H9 (cell line): ENCODE measurements around the gene TACC2. TPM values are rescaled to one million over a fixed set of nuclear protein-coding genes. Genes with fewer than 3 reads are reported as not detected.

Experiments used
- DNase-seq: peaks from one replicate; pipeline ENCODE4 v3.0.0-alpha.2; 2017
- H2AFZ ChIP-seq: one replicate; pipeline ENCODE4 v1.6.1; 2013; ENCODE audit warnings: mild to moderate bottlenecking, low read length, control low read depth, moderate library complexity
- H2AK5ac ChIP-seq: 2 replicates; pipeline ENCODE4 v1.6.1; 2013; ENCODE audit warnings: low read length, control low read depth, mixed read lengths; ENCODE audit not compliant: insufficient read length
- H2BK120ac ChIP-seq: one replicate; pipeline ENCODE4 v1.6.1; 2013; ENCODE audit warnings: low read depth, mild to moderate bottlenecking, low read length, control low read depth, inconsistent platforms; ENCODE audit not compliant: poor library complexity, severe bottlenecking
- H2BK12ac ChIP-seq: 2 replicates; pipeline ENCODE4 v1.6.1; 2013; ENCODE audit warnings: low read length, control low read depth, mixed read lengths, low read depth; ENCODE audit not compliant: insufficient read length
- H2BK15ac ChIP-seq: 2 replicates; pipeline ENCODE4 v1.6.1; 2013; ENCODE audit warnings: low read depth, low read length, control low read depth
- H2BK20ac ChIP-seq: one replicate; pipeline ENCODE4 v1.6.1; 2013; ENCODE audit warnings: low read depth, mild to moderate bottlenecking, low read length, control low read depth, inconsistent platforms; ENCODE audit not compliant: poor library complexity, severe bottlenecking
- H2BK5ac ChIP-seq: 2 replicates; pipeline ENCODE4 v1.6.1; 2013; ENCODE audit warnings: low read length, control low read depth, mixed read lengths; ENCODE audit not compliant: insufficient read length
- H3K14ac ChIP-seq: 2 replicates; pipeline ENCODE4 v1.6.1; 2013; ENCODE audit warnings: low read length, control low read depth; ENCODE audit not compliant: insufficient read depth
- H3K18ac ChIP-seq: 2 replicates; pipeline ENCODE4 v1.6.1; 2013; ENCODE audit warnings: low read depth, mild to moderate bottlenecking, mixed read lengths, low read length, control low read depth; ENCODE audit not compliant: insufficient read length
- H3K23ac ChIP-seq: 2 replicates; pipeline ENCODE4 v1.6.1; 2013; ENCODE audit warnings: low read length, control low read depth, mixed read lengths, low read depth; ENCODE audit not compliant: insufficient read length
- H3K23me2 ChIP-seq: 2 replicates; pipeline ENCODE4 v1.6.1; 2013; ENCODE audit warnings: low read depth, mild to moderate bottlenecking, mixed read lengths, low read length, control low read depth; ENCODE audit not compliant: insufficient read length, poor library complexity, severe bottlenecking
- H3K27ac ChIP-seq: 2 replicates; pipeline ENCODE4 v1.5.1; 2013; ENCODE audit warnings: low read length, control low read depth, mixed read lengths, low read depth; ENCODE audit not compliant: insufficient read length
- H3K27me3 ChIP-seq: 2 replicates; pipeline ENCODE4 v1.6.1; 2013; ENCODE audit warnings: low read length, control low read depth, inconsistent platforms; ENCODE audit not compliant: insufficient read depth
- H3K4ac ChIP-seq: 2 replicates; pipeline ENCODE4 v1.6.1; 2013; ENCODE audit warnings: low read depth, mild to moderate bottlenecking, control low read depth, inconsistent platforms, low read length, moderate library complexity
- H3K4me1 ChIP-seq: 2 replicates; pipeline ENCODE4 v1.6.1; 2013; ENCODE audit warnings: low read length, control low read depth, inconsistent platforms; ENCODE audit not compliant: insufficient read depth
- H3K4me2 ChIP-seq: 2 replicates; pipeline ENCODE4 v1.6.1; 2013; ENCODE audit warnings: low read length, control low read depth, mixed read lengths; ENCODE audit not compliant: insufficient read length, insufficient read depth
- H3K56ac ChIP-seq: 2 replicates; pipeline ENCODE4 v1.6.1; 2013; ENCODE audit warnings: low read depth, mild to moderate bottlenecking, mixed read lengths, low read length, control low read depth; ENCODE audit not compliant: insufficient read length
- H3K79me1 ChIP-seq: 2 replicates; pipeline ENCODE4 v1.6.1; 2013; ENCODE audit warnings: low read depth, mild to moderate bottlenecking, moderate library complexity, low read length, control low read depth, inconsistent platforms; ENCODE audit not compliant: insufficient read depth, poor library complexity, severe bottlenecking
- H3K79me2 ChIP-seq: 2 replicates; pipeline ENCODE4 v1.6.1; 2013; ENCODE audit warnings: low read length, control low read depth, inconsistent platforms; ENCODE audit not compliant: insufficient read depth
- H3K9ac ChIP-seq: 2 replicates; pipeline ENCODE4 v1.6.1; 2013; ENCODE audit warnings: low read length, control low read depth, mixed read lengths; ENCODE audit not compliant: insufficient read length; ENCODE audit errors: extremely low read depth
- H3K9me3 ChIP-seq: one replicate; pipeline ENCODE4 v1.6.1; 2013; ENCODE audit warnings: low read depth, low read length, inconsistent platforms; ENCODE audit not compliant: control insufficient read depth
- H3T11ph ChIP-seq: one replicate; pipeline ENCODE4 v1.6.1; 2013; ENCODE audit warnings: mild to moderate bottlenecking, low read length, control low read depth, inconsistent platforms
- H4K20me1 ChIP-seq: one replicate; pipeline ENCODE4 v1.6.1; 2013; ENCODE audit not compliant: control insufficient read depth, insufficient read length, insufficient read depth
- H4K5ac ChIP-seq: 2 replicates; pipeline ENCODE4 v1.6.1; 2013; ENCODE audit warnings: low read depth, mild to moderate bottlenecking, mixed read lengths, low read length, control low read depth; ENCODE audit not compliant: insufficient read length
- H4K8ac ChIP-seq: replicated peaks from 2 replicates; pipeline ENCODE4 v1.6.1; 2013; ENCODE audit warnings: low read length, control low read depth, mixed read lengths, low read depth; ENCODE audit not compliant: insufficient read length
- H4K91ac ChIP-seq: 2 replicates; pipeline ENCODE4 v1.6.1; 2013; ENCODE audit warnings: low read depth, mild to moderate bottlenecking, moderate library complexity, mixed read lengths, low read length, control low read depth; ENCODE audit not compliant: insufficient read length
- H3K27ac Mint-ChIP-seq, 3 experiments: 2 replicates in 2 of 3; 3 replicates in 1 of 3; pipeline ENCODE4 v1.8.0; 2020 to 2021; ENCODE audit warnings: mixed read lengths in 3 of 3, mild to moderate bottlenecking in 1 of 3, moderate library complexity in 1 of 3
- H3K27me3 Mint-ChIP-seq: 2 replicates; pipeline ENCODE4 v1.8.0; 2021; ENCODE audit warnings: low read depth, mild to moderate bottlenecking, moderate library complexity, mixed read lengths
- H3K36me3 Mint-ChIP-seq, 3 experiments: 2 replicates in 2 of 3; 3 replicates in 1 of 3; pipeline ENCODE4 v1.8.0; 2020 to 2021; ENCODE audit warnings: low read depth in 3 of 3, mixed read lengths in 3 of 3; ENCODE audit not compliant: insufficient read depth in 1 of 3
- H3K4me1 Mint-ChIP-seq, 2 experiments: 2 replicates each; pipeline ENCODE4 v1.8.0; 2020; ENCODE audit warnings: mixed read lengths in 2 of 2
- H3K4me3 Mint-ChIP-seq, 2 experiments: 2 replicates in 1 of 2; 3 replicates in 1 of 2; pipeline ENCODE4 v1.8.0; 2020 to 2021; ENCODE audit warnings: mild to moderate bottlenecking in 2 of 2, mixed read lengths in 2 of 2, moderate library complexity in 1 of 2
- H3K9me3 Mint-ChIP-seq, 2 experiments: 2 replicates in 1 of 2; 3 replicates in 1 of 2; pipeline ENCODE4 v1.8.0; 2020; ENCODE audit warnings: mild to moderate bottlenecking in 2 of 2, mixed read lengths in 2 of 2, moderate library complexity in 1 of 2
- CTCF ChIP-seq: fragments of 200-600 bp; sonication (generic); conservative IDR thresholded peaks from 3 replicates; pipeline ENCODE4 v1.8.0; 2021; ENCODE audit warnings: antibody characterized with exemption, mild to moderate bottlenecking
- WGBS: extraction: QIAGEN DNeasy Blood & Tissue Kit; methylation state at CpG from one replicate; pipeline ENCODE4 v1.1.7; 2013; ENCODE audit warnings: missing lambda C conversion rate, low lambda C conversion rate, mixed read lengths; ENCODE audit not compliant: insufficient read length; ENCODE audit errors: extremely low coverage; 5-methylcytosine and 5-hydroxymethylcytosine counted together
- total RNA-seq: library from RNA; stranded (reverse); gene quantifications from 2 replicates; pipeline ENCODE4 v1.2.1, GENCODE V29; 2021

The TACC2 gene
- total RNA-seq, 1 experiment from 2014 or later = 58.1 TPM

GRCh38 chr10:122168101-122168500, 179.1 kb downstream of the TACC2 start:
- Histone ChIP-seq H3K23ac (no peak overlapping the region), H3K18ac (no peak overlapping the region), H2BK120ac (no peak overlapping the region), H3K4me2 (no peak overlapping the region), H4K5ac (no peak overlapping the region), H3K79me1 (no peaks in the 10 kb centered on the region), H4K91ac (no peak overlapping the region), H4K20me1 (no peaks in the 10 kb centered on the region), H3T11ph (no peak overlapping the region), H3K79me2 (peaks cover 25% of the 10 kb centered on the region; the same call in 1 of the 2 replicates), H3K4ac (no peak overlapping the region), H3K9ac (no peak overlapping the region), H2BK15ac (no peak overlapping the region), H3K4me1 (peaks cover 4% of the 10 kb centered on the region; the same call in 1 of the 2 replicates), H3K14ac (no peak overlapping the region), H2AFZ (no peak overlapping the region), H3K27me3 (no peaks in the 10 kb centered on the region; the same call in 1 of the 2 replicates), H2AK5ac (no peak overlapping the region), H2BK12ac (no peak overlapping the region), H2BK5ac (no peak overlapping the region), H3K9me3 (no peaks in the 10 kb centered on the region), H2BK20ac (no peak overlapping the region), H4K8ac (no peak overlapping the region), H3K27ac (no peak overlapping the region), H3K23me2 (peaks cover 12% of the 10 kb centered on the region), H3K56ac (no peak overlapping the region)
- peaks cover 75 to 78% of the 10 kb centered on the region in 2 experiments for H3K4me1 Mint-ChIP-seq
- DNase-seq = no peak
- TF ChIP-seq CTCF = no peak
- no peaks in the 10 kb centered on the region; a peak in 2 of 5 replicates for H3K9me3 Mint-ChIP-seq
- no CpG with 5 or more reads among the region's 5 CpGs for WGBS
- H3K27me3 Mint-ChIP-seq = peaks cover 9% of the 10 kb centered on the region
- peaks cover 0 to 17% (median 15%) of the 10 kb centered on the region in 3 experiments; a peak in 6 of 7 replicates for H3K36me3 Mint-ChIP-seq
- H3K27ac Mint-ChIP-seq = no peak overlapping the region
- no peak overlapping the region for H3K4me3 Mint-ChIP-seq
